Omental fat pad (tissue), 4 donors: ENCODE data around the gene CXCL1. TPM values are rescaled to one million over a fixed set of nuclear protein-coding genes. Genes with fewer than 3 reads are reported as not detected.
A peak's percentile ranks its signal among the peaks of the same experiment; 100 is the strongest.

Source experiments
- ATAC-seq: fragments of 150-250 bp; one replicate; pipeline ENCODE4 v1.9.1; 2016; ENCODE audit warnings: mild to moderate bottlenecking, moderate library complexity; ENCODE audit not compliant: low FRiP score
- DNase-seq: peaks from one replicate; pipeline ENCODE4 v3.0.0-alpha.2; 2019; ENCODE audit warnings: low spot score
- CTCF ChIP-seq, 3 donors: fragments of 450-650 bp; IDR thresholded peaks; one replicate each; pipeline ENCODE4 v1.5.1; 2016 to 2017; ENCODE audit warnings: antibody characterized with exemption in 3 of 3, mild to moderate bottlenecking in 3 of 3, moderate library complexity in 2 of 3
- total RNA-seq, 4 donors: library from RNA; depleted of rRNA; stranded (reverse); fragments of >200 nt; gene quantifications; one replicate each; pipeline ENCODE4 v1.1.0, GENCODE V29; 2016

The CXCL1 gene
- total RNA-seq, 4 donors from 2014 or later: 2.7 to 114 (median 12.9) TPM

- no peak for TF ChIP-seq CTCF (IDR thresholded peaks at IDR 0.05)
- DNase-seq: no peak
- no peak for ATAC-seq
Measured at GRCh38 chr4:73891326-73891725, 22.1 kb downstream of the CXCL1 start.

GRCh38 chr4:73891739-73892405 is 22.7 kb downstream of the CXCL1 start:
- DNase-seq (no peak), ATAC-seq (peak; percentile 75)
- TF ChIP-seq CTCF (IDR thresholded peaks at IDR 0.05): no peak

- no peak for TF ChIP-seq CTCF (IDR thresholded peaks at IDR 0.05)
- peak; percentile 13 for ATAC-seq
- DNase-seq: no peak
Measured at GRCh38 chr4:73892966-73893365, 23.8 kb downstream of the CXCL1 start.

GRCh38 chr4:73894001-73894400 is 24.8 kb downstream of the CXCL1 start:
- no peak for TF ChIP-seq CTCF (IDR thresholded peaks at IDR 0.05)
- ATAC-seq (no peak), DNase-seq (no peak)

- DNase-seq (no peak), ATAC-seq (no peak)
- no peak for TF ChIP-seq CTCF (IDR thresholded peaks at IDR 0.05)
Measured at GRCh38 chr4:73895201-73896175, 26.3 kb downstream of the CXCL1 start.

GRCh38 chr4:73896416-73896815 is 27.2 kb downstream of the CXCL1 start:
- TF ChIP-seq CTCF (IDR thresholded peaks at IDR 0.05): no peak
- no peak for ATAC-seq
- no peak for DNase-seq
